Neural cell (in vitro differentiated cells): ENCODE results near the gene CDH20. TPM values are rescaled to one million over a fixed set of nuclear protein-coding genes. Genes with fewer than 3 reads are reported as not detected.

ENCODE experiments used
- H2AFZ ChIP-seq: fragments of 200-600, 300-800 bp; sonication (generic), shearing (Covaris generic); 2 replicates; pipeline ENCODE4 v1.6.0; 2014; ENCODE audit warnings: low read depth, mild to moderate bottlenecking, antibody characterized with exemption, low read length, moderate library complexity
- H3F3A ChIP-seq: fragments of 200-600 bp; shearing (Covaris generic); 2 replicates; pipeline ENCODE4 v1.6.1; 2016; ENCODE audit warnings: mild to moderate bottlenecking, moderate library complexity, mixed read lengths, antibody characterized with exemption, low read length; ENCODE audit not compliant: insufficient read depth, poor library complexity, severe bottlenecking
- H3K27ac ChIP-seq: fragments of 200-600, 300-800 bp; sonication (generic), shearing (Covaris generic); 2 replicates; pipeline ENCODE4 v1.5.1; 2014; ENCODE audit warnings: mild to moderate bottlenecking, low read length, moderate library complexity
- H3K27me3 ChIP-seq: fragments of 300-800, 200-600 bp; sonication (generic), shearing (Covaris generic); 2 replicates; pipeline ENCODE4 v1.6.0; 2014; ENCODE audit warnings: mild to moderate bottlenecking, low read depth, low read length, moderate library complexity; ENCODE audit not compliant: insufficient read depth
- H3K36me3 ChIP-seq: fragments of 300-800, 200-600 bp; sonication (generic), shearing (Covaris generic); 2 replicates; pipeline ENCODE4 v1.5.1; 2014; ENCODE audit warnings: mild to moderate bottlenecking, antibody characterized with exemption, low read length, moderate library complexity; ENCODE audit not compliant: insufficient read depth
- H3K4me2 ChIP-seq: fragments of 300-800, 200-600 bp; sonication (generic), shearing (Covaris generic); 2 replicates; pipeline ENCODE4 v1.6.0; 2014; ENCODE audit warnings: mild to moderate bottlenecking, low read length
- H3K4me3 ChIP-seq: fragments of 300-800, 200-600 bp; sonication (generic), shearing (Covaris generic); 2 replicates; pipeline ENCODE4 v1.5.1; 2014; ENCODE audit warnings: mild to moderate bottlenecking, low read length, moderate library complexity
- H3K79me2 ChIP-seq: fragments of 200-600 bp; shearing (Covaris generic); replicated peaks from 2 replicates; pipeline ENCODE4 v1.6.0; 2014; ENCODE audit warnings: mild to moderate bottlenecking, low read length, moderate library complexity; ENCODE audit not compliant: insufficient read depth
- H3K9ac ChIP-seq: fragments of 300-800, 200-600 bp; sonication (generic), shearing (Covaris generic); 2 replicates; pipeline ENCODE4 v1.6.1; 2016; ENCODE audit warnings: mild to moderate bottlenecking, low read length, mixed read lengths
- H3K9me2 ChIP-seq: fragments of 200-600 bp; shearing (Covaris generic); 2 replicates; pipeline ENCODE4 v1.6.1; 2016; ENCODE audit warnings: mild to moderate bottlenecking, low read length, mixed read lengths; ENCODE audit not compliant: insufficient read depth
- H3K9me3 ChIP-seq: fragments of 200-600, 300-800 bp; sonication (generic), shearing (Covaris generic); 2 replicates; pipeline ENCODE4 v1.6.1; 2016; ENCODE audit warnings: mild to moderate bottlenecking, mixed run types, low read length, moderate library complexity, mixed read lengths
- H4K20me1 ChIP-seq: fragments of 200-600 bp; shearing (Covaris generic); 2 replicates; pipeline ENCODE4 v1.6.1; 2016; ENCODE audit warnings: mild to moderate bottlenecking, mixed run types; ENCODE audit not compliant: insufficient read depth
- EP300 ChIP-seq: fragments of 450-650 bp; conservative IDR thresholded peaks from 2 replicates; pipeline ENCODE4 v1.6.1; 2014; ENCODE audit warnings: antibody characterized with exemption, mild to moderate bottlenecking, moderate library complexity; ENCODE audit not compliant: poor library complexity, severe bottlenecking
- EZH2 ChIP-seq: fragments of 200-600, 300-800 bp; shearing (Covaris generic), sonication (generic); IDR thresholded peaks from 2 replicates; pipeline ENCODE4 v1.6.1; 2014; ENCODE audit warnings: antibody characterized with exemption, low read length, borderline replicate concordance, mild to moderate bottlenecking; ENCODE audit not compliant: insufficient read depth, poor library complexity, severe bottlenecking
- MXI1 ChIP-seq: fragments of 450-650 bp; conservative IDR thresholded peaks from 2 replicates; pipeline ENCODE4 v1.6.1; 2014; ENCODE audit warnings: antibody characterized with exemption, mild to moderate bottlenecking; ENCODE audit not compliant: poor library complexity, severe bottlenecking
- POLR2AphosphoS5 ChIP-seq: IDR thresholded peaks from 2 replicates; pipeline ENCODE4 v1.6.1; 2012
- RAD21 ChIP-seq: fragments of 450-650 bp; conservative IDR thresholded peaks from 2 replicates; pipeline ENCODE4 v1.6.1; 2014; ENCODE audit warnings: antibody characterized with exemption, mild to moderate bottlenecking, moderate library complexity
- SMC3 ChIP-seq: fragments of 450-650 bp; conservative IDR thresholded peaks from 2 replicates; pipeline ENCODE4 v1.6.1; 2014; ENCODE audit warnings: antibody characterized with exemption, mild to moderate bottlenecking, moderate library complexity; ENCODE audit not compliant: poor library complexity
- TAF1 ChIP-seq: IDR thresholded peaks from 2 replicates; pipeline ENCODE4 v1.6.1; 2012; ENCODE audit warnings: low read depth
- polyA plus RNA-seq: library from polyadenylated mRNA; depleted of rRNA; stranded (reverse); fragments of >200 nt; gene quantifications from 2 replicates; pipeline ENCODE4 v1.2.3, GENCODE V29; 2014
- TF ChIP-seq, protein P1 (sequence below): fragments of 450-650 bp; IDR thresholded peaks from 2 replicates; pipeline ENCODE4 v1.5.1; 2014; ENCODE audit warnings: antibody characterized with exemption, mild to moderate bottlenecking, moderate library complexity; ENCODE audit not compliant: poor library complexity, severe bottlenecking
- TF ChIP-seq, protein P2 (sequence below): IDR thresholded peaks from 2 replicates; pipeline ENCODE4 v1.6.1; 2012; ENCODE audit warnings: borderline replicate concordance

The CDH20 gene
- polyA plus RNA-seq, 1 donor from 2014 or later = 1.7 TPM

GRCh38 chr18:61350578-61350977 lies 17.3 kb downstream of the CDH20 start:
- Histone ChIP-seq H3F3A (no peaks in the 10 kb centered on the region), H4K20me1 (no peaks in the 10 kb centered on the region), H3K9me2 (no peaks in the 10 kb centered on the region), H3K27ac (no peak overlapping the region), H3K27me3 (no peaks in the 10 kb centered on the region), H2AFZ (no peak overlapping the region), H3K9me3 (no peaks in the 10 kb centered on the region), H3K36me3 (no peaks in the 10 kb centered on the region), H3K4me3 (no peak overlapping the region), H3K4me2 (no peak overlapping the region), H3K9ac (no peak overlapping the region), H3K79me2 (no peaks in the 10 kb centered on the region)
- TF ChIP-seq POLR2AphosphoS5 (no peak), RAD21 (no peak), TAF1 (no peak), EZH2 (no peak), SMC3 (no peak), EP300 (no peak), MXI1 (no peak)
- TF ChIP-seq, protein P1, sequence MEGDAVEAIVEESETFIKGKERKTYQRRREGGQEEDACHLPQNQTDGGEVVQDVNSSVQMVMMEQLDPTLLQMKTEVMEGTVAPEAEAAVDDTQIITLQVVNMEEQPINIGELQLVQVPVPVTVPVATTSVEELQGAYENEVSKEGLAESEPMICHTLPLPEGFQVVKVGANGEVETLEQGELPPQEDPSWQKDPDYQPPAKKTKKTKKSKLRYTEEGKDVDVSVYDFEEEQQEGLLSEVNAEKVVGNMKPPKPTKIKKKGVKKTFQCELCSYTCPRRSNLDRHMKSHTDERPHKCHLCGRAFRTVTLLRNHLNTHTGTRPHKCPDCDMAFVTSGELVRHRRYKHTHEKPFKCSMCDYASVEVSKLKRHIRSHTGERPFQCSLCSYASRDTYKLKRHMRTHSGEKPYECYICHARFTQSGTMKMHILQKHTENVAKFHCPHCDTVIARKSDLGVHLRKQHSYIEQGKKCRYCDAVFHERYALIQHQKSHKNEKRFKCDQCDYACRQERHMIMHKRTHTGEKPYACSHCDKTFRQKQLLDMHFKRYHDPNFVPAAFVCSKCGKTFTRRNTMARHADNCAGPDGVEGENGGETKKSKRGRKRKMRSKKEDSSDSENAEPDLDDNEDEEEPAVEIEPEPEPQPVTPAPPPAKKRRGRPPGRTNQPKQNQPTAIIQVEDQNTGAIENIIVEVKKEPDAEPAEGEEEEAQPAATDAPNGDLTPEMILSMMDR = no peak
- TF ChIP-seq, protein P2, sequence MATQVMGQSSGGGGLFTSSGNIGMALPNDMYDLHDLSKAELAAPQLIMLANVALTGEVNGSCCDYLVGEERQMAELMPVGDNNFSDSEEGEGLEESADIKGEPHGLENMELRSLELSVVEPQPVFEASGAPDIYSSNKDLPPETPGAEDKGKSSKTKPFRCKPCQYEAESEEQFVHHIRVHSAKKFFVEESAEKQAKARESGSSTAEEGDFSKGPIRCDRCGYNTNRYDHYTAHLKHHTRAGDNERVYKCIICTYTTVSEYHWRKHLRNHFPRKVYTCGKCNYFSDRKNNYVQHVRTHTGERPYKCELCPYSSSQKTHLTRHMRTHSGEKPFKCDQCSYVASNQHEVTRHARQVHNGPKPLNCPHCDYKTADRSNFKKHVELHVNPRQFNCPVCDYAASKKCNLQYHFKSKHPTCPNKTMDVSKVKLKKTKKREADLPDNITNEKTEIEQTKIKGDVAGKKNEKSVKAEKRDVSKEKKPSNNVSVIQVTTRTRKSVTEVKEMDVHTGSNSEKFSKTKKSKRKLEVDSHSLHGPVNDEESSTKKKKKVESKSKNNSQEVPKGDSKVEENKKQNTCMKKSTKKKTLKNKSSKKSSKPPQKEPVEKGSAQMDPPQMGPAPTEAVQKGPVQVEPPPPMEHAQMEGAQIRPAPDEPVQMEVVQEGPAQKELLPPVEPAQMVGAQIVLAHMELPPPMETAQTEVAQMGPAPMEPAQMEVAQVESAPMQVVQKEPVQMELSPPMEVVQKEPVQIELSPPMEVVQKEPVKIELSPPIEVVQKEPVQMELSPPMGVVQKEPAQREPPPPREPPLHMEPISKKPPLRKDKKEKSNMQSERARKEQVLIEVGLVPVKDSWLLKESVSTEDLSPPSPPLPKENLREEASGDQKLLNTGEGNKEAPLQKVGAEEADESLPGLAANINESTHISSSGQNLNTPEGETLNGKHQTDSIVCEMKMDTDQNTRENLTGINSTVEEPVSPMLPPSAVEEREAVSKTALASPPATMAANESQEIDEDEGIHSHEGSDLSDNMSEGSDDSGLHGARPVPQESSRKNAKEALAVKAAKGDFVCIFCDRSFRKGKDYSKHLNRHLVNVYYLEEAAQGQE = no peak

DNA sequence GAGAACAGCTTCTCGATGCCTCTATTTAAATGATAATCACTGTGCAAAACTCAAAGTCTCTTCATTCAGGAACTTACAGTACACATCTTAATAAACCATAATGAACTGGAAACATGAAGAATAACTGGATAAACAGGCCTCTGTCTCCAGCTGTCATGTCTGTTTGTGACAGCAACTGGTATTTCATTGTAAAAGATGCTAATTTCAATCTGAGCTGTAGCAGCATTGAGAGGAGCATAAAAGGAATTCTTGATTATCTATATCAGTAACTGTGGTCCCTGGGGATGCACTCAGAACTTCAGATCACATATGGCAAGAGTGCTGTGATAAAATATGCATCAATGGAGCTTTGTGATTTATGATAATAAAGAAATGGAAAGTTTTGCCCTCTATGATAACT lies 18.8 kb downstream of the CDH20 start:
- H3K27ac ChIP-seq = peak overlapping the region; percentile 29

More for the DNA sequence above, 18.8 kb downstream of the CDH20 start:
- TF ChIP-seq, protein P2 = no peak
- no peak for TF ChIP-seq RAD21
- TF ChIP-seq EZH2 = no peak
- TF ChIP-seq, protein P1 = no peak
- TF ChIP-seq SMC3 = no peak
- no peak for TF ChIP-seq TAF1
- no peak for TF ChIP-seq MXI1
- peak; percentile 65 for TF ChIP-seq EP300
- TF ChIP-seq POLR2AphosphoS5 = peak; percentile 49
- H3K79me2 ChIP-seq = no peaks in the 10 kb centered on the region
- H3K9me2 ChIP-seq = no peaks in the 10 kb centered on the region
- no peak overlapping the region for H3K9ac ChIP-seq
- H4K20me1 ChIP-seq = no peaks in the 10 kb centered on the region
- H2AFZ ChIP-seq = no peak overlapping the region
- H3K36me3 ChIP-seq = no peaks in the 10 kb centered on the region
- H3K4me3 ChIP-seq = no peak overlapping the region
- H3K9me3 ChIP-seq = no peaks in the 10 kb centered on the region
- no peaks in the 10 kb centered on the region for H3K27me3 ChIP-seq
- H3F3A ChIP-seq = no peaks in the 10 kb centered on the region
- H3K4me2 ChIP-seq = no peak overlapping the region
